Lung (tissue), 12 donors: ENCODE data around the gene SGO2. TPM values are rescaled to one million over a fixed set of nuclear protein-coding genes. Genes with fewer than 3 reads are reported as not detected.

Experiments
- ATAC-seq: fragments of 200-7000 bp; cut with Tn5 transposase; one replicate; pipeline ENCODE4 v1.9.1; 2020; ENCODE audit warnings: moderate number of reproducible peaks; ENCODE audit not compliant: insufficient read depth, low FRiP score
- DNase-seq, 3 donors: peaks; one replicate each; pipeline ENCODE4 v3.0.0-alpha.2; 2013 to 2017
- H3K27ac ChIP-seq, 2 donors: one replicate each; pipeline ENCODE4 v1.5.1; 2013; ENCODE audit warnings: mild to moderate bottlenecking in 2 of 2, moderate library complexity in 2 of 2, control low read depth in 1 of 2, inconsistent platforms in 1 of 2, low read depth in 1 of 2, low read length in 1 of 2
- H3K27me3 ChIP-seq, 3 donors: one replicate each; pipeline ENCODE4 v1.5.1; 2013; ENCODE audit warnings: low read length in 2 of 3; ENCODE audit not compliant: control insufficient read depth in 3 of 3, insufficient read depth in 3 of 3
- H3K36me3 ChIP-seq, 4 donors: one replicate each; pipeline ENCODE4 v1.5.1; 2013; ENCODE audit warnings: low read length in 4 of 4, mild to moderate bottlenecking in 1 of 4, moderate library complexity in 1 of 4; ENCODE audit not compliant: control insufficient read depth in 4 of 4, insufficient read depth in 4 of 4
- H3K4me1 ChIP-seq, 5 donors: one replicate each; pipeline ENCODE4 v1.5.1; 2013; ENCODE audit warnings: low read length in 5 of 5, mild to moderate bottlenecking in 2 of 5, moderate library complexity in 1 of 5; ENCODE audit not compliant: control insufficient read depth in 5 of 5, insufficient read depth in 5 of 5
- H3K4me3 ChIP-seq: one replicate; pipeline ENCODE4 v1.5.1; 2013; ENCODE audit warnings: mild to moderate bottlenecking, control low read depth, moderate library complexity
- H3K9ac ChIP-seq, 2 donors: one replicate each; pipeline ENCODE4 v1.5.1; 2013; ENCODE audit warnings: low read length in 2 of 2, control low read depth in 1 of 2; ENCODE audit not compliant: insufficient read depth in 1 of 2
- H3K9me3 ChIP-seq, 4 donors: one replicate each; pipeline ENCODE4 v1.5.1; 2013; ENCODE audit warnings: low read length in 3 of 4, mild to moderate bottlenecking in 1 of 4, moderate library complexity in 1 of 4; ENCODE audit not compliant: control insufficient read depth in 4 of 4, insufficient read depth in 3 of 4
- WGBS, 2 donors: extraction: QIAGEN DNeasy Blood & Tissue Kit; methylation state at CpG; one replicate each; pipeline ENCODE4 v1.1.7; 2013; 5-methylcytosine and 5-hydroxymethylcytosine counted together
- polyA plus RNA-seq, 2 donors: library from polyadenylated mRNA; stranded (reverse); fragments of 200-250 nt; gene quantifications; one replicate each; pipeline ENCODE4 v1.2.1, GENCODE V29; 2013
- total RNA-seq, 2 donors: library from RNA; depleted of rRNA in 1 of 2; stranded (reverse); fragments of >200 nt in 1 of 2; gene quantifications; one replicate each; pipeline ENCODE4 v1.2.1, GENCODE V29; 2014 to 2021
- TF ChIP-seq, protein P1 (sequence below): IDR thresholded peaks from 2 replicates; pipeline ENCODE4 v1.5.1; 2012; ENCODE audit warnings: mild to moderate bottlenecking; ENCODE audit errors: control extremely low read depth, extremely low read depth
- donor health status: control.
- donor health status: control.
- donor health status: Bipolar disorder and iron deficiency.
- donor health status: healthy.
- donor health status: DM: yes; HTN: yes; CAD: no.

The SGO2 gene
- total and polyA plus RNA-seq, 4 donors: 0.57 to 7.2 (median 2.0) TPM

DNA sequence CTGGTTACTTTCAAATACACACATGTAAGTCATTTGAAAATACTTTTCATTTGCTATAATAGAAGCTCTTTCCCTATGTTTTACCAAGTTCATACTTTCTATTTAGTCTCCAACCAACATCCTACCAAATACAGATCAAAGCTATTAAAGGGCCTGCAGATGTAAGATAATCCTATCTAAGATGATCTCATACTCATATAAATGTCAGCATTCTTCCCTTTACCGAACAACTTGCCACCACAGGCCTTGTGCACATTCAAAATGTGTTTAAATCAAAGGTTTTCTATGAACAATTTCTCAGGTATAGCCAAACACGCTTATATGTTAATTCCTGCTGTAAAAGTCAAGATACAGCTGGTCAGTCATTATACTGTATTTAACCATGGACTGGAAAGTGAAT lies 39.5 kb upstream of the SGO2 start:
- no peak overlapping the region for H3K9ac ChIP-seq
- no peak for ATAC-seq
- WGBS, 2 donors: 62 to 65% methylated on average over 2 of the region's 2 CpGs

DNA sequence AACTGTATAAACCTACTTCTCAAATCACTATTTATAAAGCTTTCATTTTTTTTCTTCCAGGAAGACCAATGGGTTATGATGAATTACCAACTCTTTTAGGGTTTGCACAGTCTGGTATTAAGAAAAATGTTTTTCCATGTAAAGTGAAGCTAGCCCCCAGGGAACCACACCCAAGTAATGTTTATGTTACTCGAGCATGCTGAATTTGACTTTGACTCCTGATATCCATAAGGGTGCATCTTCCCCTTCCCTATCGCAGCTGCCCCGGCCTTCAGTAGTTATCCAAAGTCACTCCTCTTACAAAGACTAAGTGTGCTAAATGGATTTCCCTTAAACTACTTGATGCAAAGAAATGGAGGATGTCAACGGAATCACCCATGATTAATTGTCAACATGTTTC lies 37.8 kb upstream of the SGO2 start:
- Histone ChIP-seq H3K36me3 (peaks cover 14 to 21% (median 19%) of the 10 kb centered on the region in 4 donors), H3K27me3 (no peaks in the 10 kb centered on the region), H3K9me3 (peaks cover 0 to 2% (median 0%) of the 10 kb centered on the region in 4 donors), H3K4me3 (no peak overlapping the region), H3K4me1 (no peaks in the 10 kb centered on the region), H3K9ac (no peak overlapping the region), H3K27ac (no peak overlapping the region)
- DNase-seq: no peak
- TF ChIP-seq, protein P1, sequence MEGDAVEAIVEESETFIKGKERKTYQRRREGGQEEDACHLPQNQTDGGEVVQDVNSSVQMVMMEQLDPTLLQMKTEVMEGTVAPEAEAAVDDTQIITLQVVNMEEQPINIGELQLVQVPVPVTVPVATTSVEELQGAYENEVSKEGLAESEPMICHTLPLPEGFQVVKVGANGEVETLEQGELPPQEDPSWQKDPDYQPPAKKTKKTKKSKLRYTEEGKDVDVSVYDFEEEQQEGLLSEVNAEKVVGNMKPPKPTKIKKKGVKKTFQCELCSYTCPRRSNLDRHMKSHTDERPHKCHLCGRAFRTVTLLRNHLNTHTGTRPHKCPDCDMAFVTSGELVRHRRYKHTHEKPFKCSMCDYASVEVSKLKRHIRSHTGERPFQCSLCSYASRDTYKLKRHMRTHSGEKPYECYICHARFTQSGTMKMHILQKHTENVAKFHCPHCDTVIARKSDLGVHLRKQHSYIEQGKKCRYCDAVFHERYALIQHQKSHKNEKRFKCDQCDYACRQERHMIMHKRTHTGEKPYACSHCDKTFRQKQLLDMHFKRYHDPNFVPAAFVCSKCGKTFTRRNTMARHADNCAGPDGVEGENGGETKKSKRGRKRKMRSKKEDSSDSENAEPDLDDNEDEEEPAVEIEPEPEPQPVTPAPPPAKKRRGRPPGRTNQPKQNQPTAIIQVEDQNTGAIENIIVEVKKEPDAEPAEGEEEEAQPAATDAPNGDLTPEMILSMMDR: no peak
- no peak for ATAC-seq
- WGBS, 2 donors: 75 to 85% methylated on average over 4 of the region's 4 CpGs

More for the DNA sequence above, 39.5 kb upstream of the SGO2 start:
- H3K9me3 ChIP-seq: peaks cover 0 to 2% (median 0%) of the 10 kb centered on the region in 4 donors
- H3K4me1 ChIP-seq: no peaks in the 10 kb centered on the region
- H3K27ac ChIP-seq: no peak overlapping the region
- peaks cover 5 to 14% (median 11%) of the 10 kb centered on the region in 4 donors for H3K36me3 ChIP-seq
- DNase-seq: no peak
- no peaks in the 10 kb centered on the region for H3K27me3 ChIP-seq
- TF ChIP-seq, protein P1: no peak
- H3K4me3 ChIP-seq: no peak overlapping the region

- no peak overlapping the region for H3K4me3 ChIP-seq
- H3K4me1 ChIP-seq: no peaks in the 10 kb centered on the region
- WGBS, 2 donors: 97 to 98% methylated on average over 22 of the region's 22 CpGs
- DNase-seq (no peak), ATAC-seq (no peak)
- no peak overlapping the region for H3K9ac ChIP-seq
- no peaks in the 10 kb centered on the region for H3K27me3 ChIP-seq
- peaks cover 17 to 21% (median 19%) of the 10 kb centered on the region in 4 donors for H3K36me3 ChIP-seq
- no peak overlapping the region for H3K27ac ChIP-seq
- H3K9me3 ChIP-seq: peaks cover 0 to 2% (median 0%) of the 10 kb centered on the region in 4 donors
- TF ChIP-seq, protein P1: no peak
Observed at GRCh38 chr2:200490001-200490400, 36.0 kb upstream of the SGO2 start.

- H3K4me3 ChIP-seq: no peak overlapping the region
- no peaks in the 10 kb centered on the region for H3K27me3 ChIP-seq
- TF ChIP-seq, protein P1: no peak
- H3K9me3 ChIP-seq: peaks cover 0 to 2% (median 0%) of the 10 kb centered on the region in 4 donors
- no peaks in the 10 kb centered on the region for H3K4me1 ChIP-seq
- H3K27ac ChIP-seq: no peak overlapping the region
- H3K36me3 ChIP-seq: peaks cover 17 to 24% (median 22%) of the 10 kb centered on the region in 4 donors
- no peak for ATAC-seq
- no peak overlapping the region for H3K9ac ChIP-seq
- no peak for DNase-seq
Observed at GRCh38 chr2:200492656-200493055, 33.4 kb upstream of the SGO2 start.
